SK-N-DZ (cell line): ENCODE data around the gene POLR3A.
"Not testable (repeated sequence)": the region's sequence is repeated elsewhere in the genome, so short reads cannot be mapped to it uniquely, and the experiment has no call there.

Source experiments
- DNase-seq: peaks from one replicate; pipeline ENCODE4 v3.0.0-alpha.2; 2015; ENCODE audit warnings: low spot score

POLR3A gene

GRCh38 chr10:78023741-78024140, 5.6 kb downstream of the POLR3A start:
- no peak for DNase-seq

GRCh38 chr10:78021201-78021600, 8.1 kb downstream of the POLR3A start:
- DNase-seq = no peak

- no peak for DNase-seq
These were observed 10.1 kb downstream of the POLR3A start for GRCh38 chr10:78019264-78019663.

DNA sequence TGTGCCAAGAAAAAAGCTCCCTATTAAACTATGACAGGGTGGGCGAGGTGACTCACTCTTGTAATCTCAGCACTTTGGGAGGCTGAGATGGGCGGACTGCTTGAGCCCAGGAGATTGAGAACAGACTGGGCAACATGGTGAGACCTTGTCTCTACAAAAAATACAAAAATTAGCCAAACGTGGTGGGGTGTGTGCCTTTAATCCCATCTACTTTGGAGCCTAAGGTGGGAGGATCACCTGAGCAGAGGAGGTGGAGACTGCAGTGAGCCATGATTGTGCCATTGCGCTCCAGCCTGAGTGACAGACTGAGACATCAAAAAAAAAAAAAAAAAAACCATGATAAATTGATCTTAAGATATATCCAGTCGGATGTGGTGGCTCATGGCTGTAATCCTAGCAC, 11.5 kb downstream of the POLR3A start:
- no peak for DNase-seq

GRCh38 chr10:78015546-78015945, 13.8 kb downstream of the POLR3A start:
- DNase-seq = no peak

DNA sequence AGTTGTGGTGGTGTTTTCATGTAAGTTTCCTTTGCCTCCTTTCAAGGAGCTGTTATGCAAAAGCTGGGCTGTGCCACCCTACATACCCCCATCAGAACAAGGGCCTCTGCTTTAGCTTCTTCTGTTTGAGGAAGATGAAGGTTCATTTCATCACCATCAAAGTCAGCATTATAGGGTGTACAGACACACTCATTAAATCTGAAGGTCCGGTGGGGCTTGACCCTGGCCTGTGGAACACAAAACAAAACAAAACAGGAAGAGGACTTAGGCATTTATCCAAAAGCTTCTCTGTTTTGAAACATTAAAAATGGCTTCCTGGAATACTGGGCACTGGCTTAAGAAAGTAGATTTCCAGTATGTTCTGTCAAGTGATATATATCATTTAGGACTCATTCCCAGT, 15.8 kb downstream of the POLR3A start:
- no peak for DNase-seq

GRCh38 chr10:78011065-78011464, 18.2 kb downstream of the POLR3A start:
- DNase-seq = no peak

- no peak for DNase-seq
These were observed 19.0 kb downstream of the POLR3A start for GRCh38 chr10:78010278-78010677.

DNA sequence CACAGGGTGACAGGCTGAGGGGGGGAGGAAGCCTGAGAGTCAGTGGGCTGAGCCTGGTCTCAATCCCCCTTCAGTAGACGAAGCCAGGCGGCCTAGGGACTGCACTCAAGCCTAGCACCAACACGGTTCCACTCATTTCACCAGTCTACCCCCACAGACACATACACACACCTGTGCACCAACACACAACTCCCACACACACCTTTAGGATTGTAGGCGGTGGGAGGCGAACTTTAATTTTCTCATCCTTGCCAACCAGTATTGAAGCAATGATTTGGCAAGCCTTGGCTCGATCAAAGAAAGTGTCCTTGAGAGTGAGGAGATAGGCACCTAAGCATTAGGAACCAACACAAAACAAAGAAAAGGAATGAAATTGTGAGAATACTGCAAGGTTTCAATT, 19.7 kb downstream of the POLR3A start:
- DNase-seq = no peak

GRCh38 chr10:78007172-78007571, 22.1 kb downstream of the POLR3A start:
- DNase-seq = no peak

DNA sequence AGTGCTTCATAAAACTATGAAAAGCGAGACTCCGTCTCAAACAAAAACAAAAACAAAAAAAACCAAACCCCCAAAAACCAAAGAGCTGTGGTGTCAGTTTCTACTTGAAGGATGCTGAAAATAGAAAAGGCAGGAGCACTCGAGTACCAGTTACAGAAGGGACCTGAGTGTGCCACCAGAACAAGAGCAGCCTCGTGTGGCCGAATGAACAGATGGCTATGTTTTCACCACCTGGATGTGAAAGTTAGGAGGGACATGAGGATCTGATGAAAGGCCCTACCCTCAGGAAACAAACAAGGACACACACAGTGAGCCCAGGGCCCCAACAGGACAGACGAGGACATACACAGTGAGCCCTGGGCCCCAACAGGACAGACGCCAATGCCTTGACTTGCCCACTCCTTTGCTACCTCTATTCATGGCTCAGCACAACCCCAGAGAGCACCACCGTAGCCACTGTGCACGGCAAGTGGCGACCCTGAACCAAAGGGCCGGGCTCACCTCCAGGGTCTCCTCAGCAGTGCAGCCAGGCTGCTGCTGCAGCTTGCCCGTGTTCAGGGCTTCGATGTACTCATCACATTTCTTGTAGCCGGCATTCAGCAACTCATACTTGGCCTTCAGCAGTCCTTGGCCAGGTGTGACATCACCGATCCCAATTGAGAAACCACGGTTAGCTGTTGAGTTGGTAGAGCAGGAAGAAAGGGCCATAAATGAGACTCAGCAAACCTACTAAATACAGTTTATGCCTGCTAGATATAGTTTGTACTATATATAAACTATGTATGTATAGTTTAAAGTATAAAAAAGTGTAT, 24.9 kb downstream of the POLR3A start:
- no peak for DNase-seq

- DNase-seq = no peak
These were observed 26.6 kb downstream of the POLR3A start for GRCh38 chr10:78002541-78003288.

DNA sequence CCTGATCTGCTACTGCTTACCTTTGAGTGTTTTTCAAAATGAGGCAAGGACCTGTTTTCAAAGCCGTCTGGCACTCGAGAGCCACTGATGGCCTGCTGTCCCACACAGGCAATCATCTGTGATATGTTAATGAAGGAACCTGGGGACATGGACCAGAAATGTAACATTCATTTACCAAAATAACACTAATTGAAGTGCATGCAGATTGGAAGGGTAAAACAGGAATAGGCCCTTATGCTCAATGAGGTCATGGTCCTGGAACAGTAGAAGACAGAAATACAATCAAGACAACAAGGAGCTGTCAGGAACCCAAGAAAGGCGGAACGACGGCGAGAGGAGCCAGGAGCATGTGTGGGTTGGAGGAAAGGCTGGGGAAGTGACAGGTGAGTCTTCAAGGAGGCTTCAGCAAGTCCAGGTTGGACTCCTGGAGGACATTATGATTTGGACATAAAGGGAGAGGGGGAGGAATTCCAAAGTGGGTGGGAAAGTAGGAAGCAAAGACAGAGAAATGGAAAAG, 28.3 kb downstream of the POLR3A start:
- no peak for DNase-seq

- DNase-seq = no peak
These were observed 29.1 kb downstream of the POLR3A start for GRCh38 chr10:78000206-78000605.

DNA sequence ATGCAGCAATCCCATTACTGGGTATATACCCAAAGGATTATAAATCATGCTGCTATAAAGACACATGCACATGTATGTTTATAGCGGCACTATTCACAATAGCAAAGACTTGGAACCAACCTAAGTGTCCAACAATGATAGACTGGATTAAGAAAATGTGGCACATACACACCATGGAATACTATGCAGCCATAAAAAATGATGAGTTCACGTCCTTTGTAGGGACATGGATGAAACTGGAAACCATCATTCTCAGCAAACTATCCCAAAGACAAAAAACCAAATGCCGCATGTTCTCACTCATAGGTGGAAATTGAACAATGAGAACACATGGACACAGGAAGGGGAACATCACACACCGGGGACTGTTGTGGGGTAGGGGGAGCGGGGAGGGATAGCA, 30.5 kb downstream of the POLR3A start:
- not testable (repeated sequence) for DNase-seq

GRCh38 chr10:77993620-77994019, 35.7 kb downstream of the POLR3A start:
- DNase-seq = no peak

GRCh38 chr10:77989081-77989724, 40.1 kb downstream of the POLR3A start:
- no peak for DNase-seq

DNA sequence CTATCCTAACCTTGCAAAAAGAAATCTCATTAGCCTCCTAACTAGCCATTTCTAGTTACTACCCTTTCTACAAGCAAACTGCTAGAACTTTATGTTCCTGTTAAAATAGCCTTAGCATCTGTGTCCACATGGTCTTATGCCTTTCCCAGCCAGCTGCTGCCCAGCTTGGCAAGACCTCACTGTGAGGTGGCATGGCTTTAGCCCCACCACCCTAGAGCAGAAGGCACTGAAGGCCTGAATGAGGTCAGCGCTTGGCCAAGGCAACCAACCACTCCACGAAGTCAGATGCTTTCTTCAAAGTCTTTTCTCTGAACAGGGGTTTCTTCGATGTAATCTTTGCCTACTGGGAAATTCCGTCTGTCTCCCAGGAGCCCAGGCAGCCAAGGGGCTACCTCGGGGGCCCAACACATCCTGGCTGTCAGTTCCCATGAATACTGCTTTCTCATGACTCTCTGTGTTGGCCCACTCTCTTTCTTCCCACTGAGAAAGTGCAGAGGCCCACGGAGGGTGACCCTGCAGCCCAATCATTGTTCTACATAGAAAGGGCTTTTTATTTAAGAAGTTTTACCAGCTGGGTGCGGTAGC, 41.6 kb downstream of the POLR3A start:
- DNase-seq = no peak

GRCh38 chr10:77984986-77985385, 44.3 kb downstream of the POLR3A start:
- DNase-seq = no peak

DNA sequence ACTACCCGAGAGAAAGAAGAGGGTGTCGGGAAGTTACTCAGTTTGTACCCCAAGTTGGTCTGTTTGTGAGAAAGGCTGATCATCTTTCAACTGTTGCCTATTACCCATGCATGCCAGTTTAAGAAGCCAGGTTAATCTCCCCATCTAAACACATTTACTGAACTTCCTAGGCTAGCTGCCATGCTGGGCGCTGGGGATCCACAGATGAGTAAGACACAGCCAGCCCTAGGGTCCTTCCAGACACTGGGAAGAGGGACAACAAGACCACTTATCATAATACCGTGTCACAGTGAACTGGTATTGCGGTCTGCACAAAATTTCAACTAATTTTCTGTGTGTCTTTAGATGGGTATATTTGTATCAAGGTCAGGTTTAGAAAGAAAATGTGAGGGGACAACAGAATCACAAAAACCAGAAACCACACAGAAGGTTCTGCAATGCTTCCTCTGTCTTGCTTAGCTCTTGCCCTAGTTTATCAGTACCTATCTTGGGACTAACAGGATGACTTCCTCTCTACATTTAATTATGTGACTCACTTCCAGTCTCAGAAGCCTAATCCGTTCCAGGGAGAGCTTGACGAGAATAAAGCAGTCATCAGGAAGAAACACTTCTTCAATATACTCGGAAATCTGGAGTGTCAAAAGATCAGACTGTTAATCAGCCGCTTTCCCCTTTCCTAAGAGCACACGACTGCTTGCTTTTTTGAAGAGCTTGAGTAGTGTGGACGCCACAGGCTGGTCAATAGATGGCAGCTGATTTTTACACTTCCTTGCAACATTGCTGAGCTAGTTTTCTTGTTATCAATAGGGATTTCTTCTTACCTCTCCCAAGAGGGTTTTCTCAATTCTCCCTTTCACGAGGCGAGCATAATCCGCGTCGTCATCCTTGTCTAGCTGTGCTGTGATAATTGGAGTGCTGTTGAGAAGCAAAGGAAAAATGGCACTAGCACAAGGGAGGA, 45.7 kb downstream of the POLR3A start:
- DNase-seq = no peak

DNA sequence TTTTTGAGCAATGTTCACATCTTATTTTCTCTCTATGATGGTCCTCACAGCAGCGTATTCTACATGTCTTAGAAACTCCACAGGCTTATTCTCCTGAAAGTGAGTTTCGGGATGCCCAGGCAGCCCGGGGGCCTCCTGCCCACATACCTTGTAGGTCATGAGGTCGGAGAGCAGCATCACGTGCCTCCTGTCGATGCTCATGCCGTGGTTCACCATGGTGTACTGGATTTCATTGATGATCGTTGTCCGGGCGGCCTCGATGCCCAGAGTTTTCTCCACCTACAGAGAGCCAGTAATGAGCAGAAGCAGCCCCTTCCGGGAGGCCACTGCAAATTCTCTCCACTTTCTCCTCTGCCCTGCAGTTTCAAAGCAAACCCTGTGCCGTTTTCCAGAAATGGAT, 48.0 kb downstream of the POLR3A start:
- no peak for DNase-seq
